ENCODE results near the gene SRCAP. TPM values are rescaled to one million over a fixed set of nuclear protein-coding genes. Genes with fewer than 3 reads are reported as not detected.
"Not testable (repeated sequence)": the region's sequence is repeated elsewhere in the genome, so short reads cannot be mapped to it uniquely, and the experiment has no call there.

SRCAP gene
- total and polyA plus RNA-seq, 2 experiments from 2014 or later, result 9.1 to 23.7 TPM

- TF ChIP-seq EZH2 (IDR thresholded peaks at IDR 0.05; ENCODE audit: insufficient read depth, poor library complexity, severe bottlenecking) (no peak), EZH2phosphoT487 (IDR thresholded peaks at IDR 0.05; ENCODE audit: insufficient read depth, low read depth) (no peak)
- peak overlapping the region; percentile 59; the same call in 1 of the 2 replicates for H2AFZ ChIP-seq
- peak overlapping the region; percentile 98 for H3K9ac ChIP-seq
- H4K20me1 ChIP-seq (ENCODE audit: insufficient read depth), result no peaks in the 10 kb centered on the region
- peaks cover 44% of the 10 kb centered on the region for H3K79me2 ChIP-seq (ENCODE audit: insufficient read depth)
- no peaks in the 10 kb centered on the region for H3K27me3 ChIP-seq (replicated peaks; ENCODE audit: insufficient read depth)
- DNase-seq, result peak; percentile 94
- peak overlapping the region; percentile 95 for H3K4me2 ChIP-seq (ENCODE audit: unreplicated experiment)
- peak overlapping the region; percentile 98 for H3K27ac ChIP-seq
- no peaks in the 10 kb centered on the region for H3K9me3 ChIP-seq (ENCODE audit: low read depth)
- peak overlapping the region; percentile 85 for H3K4me3 ChIP-seq
- peaks cover 16% of the 10 kb centered on the region; the same call in 1 of the 2 replicates for H3K4me1 ChIP-seq (ENCODE audit: insufficient read depth)
- in situ Hi-C loops (cut with MboI), result no loop called here
- 1% methylated on average over 33 to 64 of the region's 76 CpGs for WGBS, 2 experiments (ENCODE audit: low coverage in 1 of 2, low lambda C conversion rate in 2 of 2, missing lambda C conversion rate in 2 of 2)
- H3K9me2 ChIP-seq (ENCODE audit: insufficient read depth), result no peaks in the 10 kb centered on the region
- H3K36me3 ChIP-seq (ENCODE audit: low read depth), result peaks cover 21% of the 10 kb centered on the region
- peaks cover 12% of the 10 kb centered on the region for H3F3A ChIP-seq (ENCODE audit: insufficient read depth)
These were observed 694 bp upstream of the SRCAP start for GRCh38 chr16:30698139-30698815.

- 37 to 41% methylated on average over 8 of the region's 8 CpGs for WGBS, 2 experiments (ENCODE audit: low coverage in 1 of 2, low lambda C conversion rate in 2 of 2, missing lambda C conversion rate in 2 of 2)
- TF ChIP-seq EZH2phosphoT487 (IDR thresholded peaks at IDR 0.05; ENCODE audit: insufficient read depth, low read depth) (no peak), EZH2 (IDR thresholded peaks at IDR 0.05; ENCODE audit: insufficient read depth, poor library complexity, severe bottlenecking) (no peak)
- peaks cover 35% of the 10 kb centered on the region for H3K36me3 ChIP-seq (ENCODE audit: low read depth)
- H3F3A ChIP-seq (ENCODE audit: insufficient read depth), result peaks cover 12% of the 10 kb centered on the region
- peaks cover 58% of the 10 kb centered on the region for H3K79me2 ChIP-seq (ENCODE audit: insufficient read depth)
- H3K9ac ChIP-seq, result peak overlapping the region; percentile 98
- H4K20me1 ChIP-seq (ENCODE audit: insufficient read depth), result no peaks in the 10 kb centered on the region
- peak overlapping the region; percentile 85 for H3K4me3 ChIP-seq
- in situ Hi-C loops (cut with MboI), result no loop called here
- no peak for DNase-seq
- H3K27me3 ChIP-seq (replicated peaks; ENCODE audit: insufficient read depth), result no peaks in the 10 kb centered on the region
- H3K27ac ChIP-seq, result peak overlapping the region; percentile 98
- H2AFZ ChIP-seq, result 0 out of 2 replicates have a peak overlapping the region, but pooled peaks have one; percentile 59
- peak overlapping the region; percentile 95 for H3K4me2 ChIP-seq (ENCODE audit: unreplicated experiment)
- peaks cover 16% of the 10 kb centered on the region; the same call in 1 of the 2 replicates for H3K4me1 ChIP-seq (ENCODE audit: insufficient read depth)
- no peaks in the 10 kb centered on the region for H3K9me2 ChIP-seq (ENCODE audit: insufficient read depth)
- no peaks in the 10 kb centered on the region for H3K9me3 ChIP-seq (ENCODE audit: low read depth)
These were observed 686 bp downstream of the SRCAP start for GRCh38 chr16:30699615-30700099.

DNA sequence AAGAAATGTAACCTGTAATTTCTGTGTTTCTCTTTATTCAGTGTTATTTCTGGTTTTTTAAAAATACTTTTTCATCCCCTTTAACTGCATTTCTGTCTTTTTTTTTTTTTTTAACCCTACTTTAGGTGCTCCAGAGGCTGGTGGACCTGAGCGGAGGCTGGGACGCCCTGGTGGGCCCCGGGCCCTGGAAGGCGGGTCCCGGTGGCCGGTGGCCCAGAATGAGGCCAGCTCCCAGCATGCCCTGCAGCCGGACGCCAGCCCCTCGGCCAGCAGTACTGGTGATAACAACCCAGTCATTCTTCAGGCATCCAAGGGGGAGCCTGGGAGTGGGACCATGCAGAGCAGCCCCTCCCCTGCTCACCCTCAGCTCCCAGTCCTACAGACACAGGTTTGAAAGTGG is 1.5 kb downstream of the SRCAP start:
- H4K20me1 ChIP-seq (ENCODE audit: insufficient read depth), result no peaks in the 10 kb centered on the region
- no peaks in the 10 kb centered on the region for H3K9me3 ChIP-seq (ENCODE audit: low read depth)
- H3K27me3 ChIP-seq (replicated peaks; ENCODE audit: insufficient read depth), result no peaks in the 10 kb centered on the region
- peaks cover 16% of the 10 kb centered on the region; the same call in 1 of the 2 replicates for H3K4me1 ChIP-seq (ENCODE audit: insufficient read depth)
- peak; percentile 34 for DNase-seq
- peaks cover 12% of the 10 kb centered on the region for H3F3A ChIP-seq (ENCODE audit: insufficient read depth)
- 22 to 28% methylated on average over 9 of the region's 9 CpGs for WGBS, 2 experiments (ENCODE audit: low coverage in 1 of 2, low lambda C conversion rate in 2 of 2, missing lambda C conversion rate in 2 of 2)
- in situ Hi-C loops (cut with MboI), result no loop called here
- no peak overlapping the region for H2AFZ ChIP-seq
- H3K79me2 ChIP-seq (ENCODE audit: insufficient read depth), result peaks cover 65% of the 10 kb centered on the region
- peaks cover 41% of the 10 kb centered on the region for H3K36me3 ChIP-seq (ENCODE audit: low read depth)
- peak overlapping the region; percentile 30 for H3K27ac ChIP-seq
- TF ChIP-seq EZH2 (IDR thresholded peaks at IDR 0.05; ENCODE audit: insufficient read depth, poor library complexity, severe bottlenecking) (no peak), EZH2phosphoT487 (IDR thresholded peaks at IDR 0.05; ENCODE audit: insufficient read depth, low read depth) (no peak)
- peak overlapping the region; percentile 98; the same call in 1 of the 2 replicates for H3K9ac ChIP-seq
- H3K4me2 ChIP-seq (ENCODE audit: unreplicated experiment), result peak overlapping the region; percentile 95
- peak overlapping the region; percentile 85 for H3K4me3 ChIP-seq
- no peaks in the 10 kb centered on the region for H3K9me2 ChIP-seq (ENCODE audit: insufficient read depth)

GRCh38 chr16:30700971-30701370 is 2.0 kb downstream of the SRCAP start:
- peak overlapping the region; percentile 95 for H3K4me2 ChIP-seq (ENCODE audit: unreplicated experiment)
- no peak for DNase-seq
- H3K4me1 ChIP-seq (ENCODE audit: insufficient read depth), result peaks cover 16% of the 10 kb centered on the region; the same call in 1 of the 2 replicates
- no peaks in the 10 kb centered on the region for H4K20me1 ChIP-seq (ENCODE audit: insufficient read depth)
- WGBS, 2 experiments (ENCODE audit: low coverage in 1 of 2, low lambda C conversion rate in 2 of 2, missing lambda C conversion rate in 2 of 2), result 88 to 89% methylated on average over 5 of the region's 5 CpGs
- peaks cover 14% of the 10 kb centered on the region for H3F3A ChIP-seq (ENCODE audit: insufficient read depth)
- H3K9me2 ChIP-seq (ENCODE audit: insufficient read depth), result no peaks in the 10 kb centered on the region
- in situ Hi-C loops (cut with MboI), result no loop called here
- H3K27me3 ChIP-seq (replicated peaks; ENCODE audit: insufficient read depth), result no peaks in the 10 kb centered on the region
- TF ChIP-seq EZH2phosphoT487 (IDR thresholded peaks at IDR 0.05; ENCODE audit: insufficient read depth, low read depth) (no peak), EZH2 (IDR thresholded peaks at IDR 0.05; ENCODE audit: insufficient read depth, poor library complexity, severe bottlenecking) (no peak)
- H3K79me2 ChIP-seq (ENCODE audit: insufficient read depth), result peaks cover 70% of the 10 kb centered on the region
- no peak overlapping the region for H2AFZ ChIP-seq
- H3K9me3 ChIP-seq (ENCODE audit: low read depth), result no peaks in the 10 kb centered on the region
- peak overlapping the region; percentile 85 for H3K4me3 ChIP-seq
- H3K36me3 ChIP-seq (ENCODE audit: low read depth), result peaks cover 46% of the 10 kb centered on the region
- peak overlapping the region; percentile 30 for H3K27ac ChIP-seq
- H3K9ac ChIP-seq, result peak overlapping the region; percentile 98; the same call in 1 of the 2 replicates

DNA sequence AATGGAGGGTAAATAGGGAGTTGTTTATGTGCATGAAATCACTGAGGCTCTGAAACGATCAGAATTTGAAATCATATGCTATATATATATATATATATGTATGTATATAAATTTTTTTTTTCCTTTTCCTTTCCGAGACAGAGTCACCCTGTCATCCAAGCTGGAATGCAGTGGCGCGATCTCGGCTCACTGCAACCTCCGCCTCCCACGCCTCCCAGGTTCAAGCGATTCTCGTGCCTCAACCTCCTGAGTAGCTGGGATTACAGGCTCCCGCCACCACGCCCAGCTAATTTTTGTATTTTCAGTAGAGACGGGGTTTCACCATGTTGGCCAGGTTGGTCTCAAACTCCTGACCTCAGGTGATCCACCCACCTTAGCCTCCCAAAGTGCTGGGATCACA is 4.1 kb downstream of the SRCAP start:
- H3F3A ChIP-seq (ENCODE audit: insufficient read depth), result peaks cover 29% of the 10 kb centered on the region
- H3K79me2 ChIP-seq (ENCODE audit: insufficient read depth), result peaks cover 85% of the 10 kb centered on the region
- in situ Hi-C loops (cut with MboI); H3K27me3 ChIP-seq (replicated peaks; ENCODE audit: insufficient read depth); DNase-seq; H3K9ac ChIP-seq; H3K4me3 ChIP-seq; H4K20me1 ChIP-seq (ENCODE audit: insufficient read depth); H3K27ac ChIP-seq; H3K9me3 ChIP-seq (ENCODE audit: low read depth); H3K4me2 ChIP-seq (ENCODE audit: unreplicated experiment); H3K9me2 ChIP-seq (ENCODE audit: insufficient read depth); H2AFZ ChIP-seq: not testable (repeated sequence)
- 89 to 91% methylated on average over 12 of the region's 12 CpGs for WGBS, 2 experiments (ENCODE audit: low coverage in 1 of 2, low lambda C conversion rate in 2 of 2, missing lambda C conversion rate in 2 of 2)
- peaks cover 13% of the 10 kb centered on the region; the same call in 1 of the 2 replicates for H3K4me1 ChIP-seq (ENCODE audit: insufficient read depth)
- peaks cover 65% of the 10 kb centered on the region for H3K36me3 ChIP-seq (ENCODE audit: low read depth)
